Stimulated activated CD8-positive, alpha-beta memory T cell treated with anti-CD3 and anti-CD28 coated beads, Interleukin-7, amount 100 ng/mL, for 48 hours (primary cell): ENCODE data around the gene ALOX12B.
"Not testable (repeated sequence)": the region's sequence is repeated elsewhere in the genome, so short reads cannot be mapped to it uniquely, and the experiment has no call there.

Source experiments
- DNase-seq, 2 donors: peaks; one replicate each; pipeline ENCODE4 v3.0.0-alpha.2; 2020; ENCODE audit warnings: low read depth in 1 of 2; ENCODE audit errors: extremely low read depth in 1 of 2

The ALOX12B gene

GRCh38 chr17:8046929-8047768 is 40.4 kb downstream of the ALOX12B start:
- no peak for DNase-seq

- no peak for DNase-seq
These were observed 41.1 kb downstream of the ALOX12B start for GRCh38 chr17:8046306-8046928.

GRCh38 chr17:8044819-8045810 is 42.4 kb downstream of the ALOX12B start:
- no peak for DNase-seq

- DNase-seq: no peak
These were observed 45.5 kb downstream of the ALOX12B start for GRCh38 chr17:8041979-8042378.

GRCh38 chr17:8041249-8041928 is 46.1 kb downstream of the ALOX12B start:
- no peak for DNase-seq

- no peak for DNase-seq
These were observed 47.8 kb downstream of the ALOX12B start for GRCh38 chr17:8039611-8040168.

GRCh38 chr17:8038954-8039610 is 48.4 kb downstream of the ALOX12B start, which contains the start of gene ALOX15B:
TSS of gene ALOX15B (plus strand) at chr17:8039059. CDS start at chr17:8039156, 97 bp downstream.
- DNase-seq: no peak

GRCh38 chr17:8032442-8032841 is 55.1 kb downstream of the ALOX12B start:
- DNase-seq: no peak

- DNase-seq: no peak
These were observed 55.6 kb downstream of the ALOX12B start for GRCh38 chr17:8031950-8032349.

GRCh38 chr17:8031261-8031661 is 56.3 kb downstream of the ALOX12B start:
- DNase-seq: no peak

- DNase-seq: no peak
These were observed 58.4 kb downstream of the ALOX12B start for GRCh38 chr17:8029121-8029520.

- DNase-seq: no peak
These were observed 62.2 kb downstream of the ALOX12B start for GRCh38 chr17:8025176-8025911.

- not testable (repeated sequence) for DNase-seq
These were observed 63.4 kb downstream of the ALOX12B start for GRCh38 chr17:8024161-8024560.
